Muscle of leg (tissue), 11 donors: ENCODE results near the gene MRI1. TPM values are rescaled to one million over a fixed set of nuclear protein-coding genes. Genes with fewer than 3 reads are reported as not detected.

ENCODE experiments used
- DNase-seq: peaks from one replicate; pipeline ENCODE4 v3.0.0; 2013
- H3K27ac ChIP-seq: one replicate; pipeline ENCODE4 v1.5.1; 2013; ENCODE audit warnings: mild to moderate bottlenecking, low read length, control low read depth
- H3K27me3 ChIP-seq: one replicate; pipeline ENCODE4 v1.6.1; 2013; ENCODE audit warnings: low read length; ENCODE audit not compliant: control insufficient read depth, insufficient read depth
- H3K36me3 ChIP-seq: one replicate; pipeline ENCODE4 v1.6.1; 2013; ENCODE audit warnings: low read length; ENCODE audit not compliant: control insufficient read depth, insufficient read depth
- H3K4me1 ChIP-seq: one replicate; pipeline ENCODE4 v1.6.1; 2013; ENCODE audit warnings: low read length; ENCODE audit not compliant: control insufficient read depth, insufficient read depth
- H3K4me3 ChIP-seq: one replicate; pipeline ENCODE4 v1.5.1; 2013; ENCODE audit warnings: low read length, control low read depth
- H3K9me3 ChIP-seq: replicated peaks from 2 replicates; pipeline ENCODE4 v1.6.1; 2013; ENCODE audit warnings: low read depth, low read length; ENCODE audit not compliant: control insufficient read depth
- WGBS: methylation state at CpG from one replicate; pipeline ENCODE4 v1.1.5; 2013; ENCODE audit warnings: missing lambda C conversion rate; ENCODE audit not compliant: insufficient coverage; 5-methylcytosine and 5-hydroxymethylcytosine counted together
- polyA plus RNA-seq, 8 donors: library from polyadenylated mRNA; unstranded; fragments of 120-200 nt; gene quantifications; one replicate each; pipeline versions ENCODE4 v1.2.1 to v1.2.3, GENCODE V29; 2013; ENCODE audit warnings: inconsistent platforms in 1 of 8, low replicate concordance in 1 of 8; ENCODE audit not compliant: insufficient read length in 8 of 8, insufficient read depth in 1 of 8
- total RNA-seq: library from RNA; stranded (reverse); fragments of 120-200 nt; gene quantifications from one replicate; pipeline ENCODE4 v1.2.4, GENCODE V29; 2013

Gene MRI1
- total and polyA plus RNA-seq, 9 donors: 15.6 to 27.9 (median 20.4) TPM

GRCh38 chr19:13803038-13803437, 38.7 kb downstream of the MRI1 start:
- H3K36me3 ChIP-seq: peaks cover 34% of the 10 kb centered on the region
- WGBS: 81% methylated on average over 5 of the region's 9 CpGs
- no peak overlapping the region for H3K27ac ChIP-seq

GRCh38 chr19:13804830-13805683, 40.7 kb downstream of the MRI1 start:
- peaks cover 45% of the 10 kb centered on the region for H3K36me3 ChIP-seq
- no peak overlapping the region for H3K4me3 ChIP-seq
- DNase-seq: no peak
- no peak overlapping the region for H3K27ac ChIP-seq
- H3K9me3 ChIP-seq: no peaks in the 10 kb centered on the region
- H3K4me1 ChIP-seq: no peaks in the 10 kb centered on the region
- no peaks in the 10 kb centered on the region for H3K27me3 ChIP-seq
- 68% methylated on average over 35 of the region's 35 CpGs for WGBS

More at GRCh38 chr19:13803038-13803437, 38.7 kb downstream of the MRI1 start:
- Histone ChIP-seq H3K9me3 (no peaks in the 10 kb centered on the region), H3K4me3 (no peak overlapping the region), H3K4me1 (no peaks in the 10 kb centered on the region), H3K27me3 (no peaks in the 10 kb centered on the region)
- no peak for DNase-seq

GRCh38 chr19:13806728-13807127, 42.4 kb downstream of the MRI1 start:
- H3K27ac ChIP-seq: no peak overlapping the region
- no peaks in the 10 kb centered on the region for H3K4me1 ChIP-seq
- WGBS: 96% methylated on average over 3 of the region's 3 CpGs
- DNase-seq: no peak
- H3K27me3 ChIP-seq: no peaks in the 10 kb centered on the region
- no peak overlapping the region for H3K4me3 ChIP-seq
- no peaks in the 10 kb centered on the region for H3K9me3 ChIP-seq
- peaks cover 43% of the 10 kb centered on the region for H3K36me3 ChIP-seq

GRCh38 chr19:13807421-13808021, 43.2 kb downstream of the MRI1 start:
- Histone ChIP-seq H3K4me3 (no peak overlapping the region), H3K27ac (no peak overlapping the region), H3K27me3 (no peaks in the 10 kb centered on the region), H3K9me3 (no peaks in the 10 kb centered on the region), H3K36me3 (peaks cover 43% of the 10 kb centered on the region), H3K4me1 (no peaks in the 10 kb centered on the region)
- DNase-seq: no peak
- 96% methylated on average over 2 of the region's 3 CpGs for WGBS

- 96% methylated on average over 28 of the region's 34 CpGs for WGBS
- Histone ChIP-seq H3K36me3 (peaks cover 47% of the 10 kb centered on the region), H3K27me3 (no peaks in the 10 kb centered on the region), H3K27ac (no peak overlapping the region), H3K4me3 (no peak overlapping the region), H3K9me3 (no peaks in the 10 kb centered on the region), H3K4me1 (no peaks in the 10 kb centered on the region)
- DNase-seq: no peak
Measured at GRCh38 chr19:13808856-13809255, 44.5 kb downstream of the MRI1 start.

- Histone ChIP-seq H3K36me3 (peaks cover 56% of the 10 kb centered on the region), H3K4me1 (no peaks in the 10 kb centered on the region), H3K4me3 (no peak overlapping the region), H3K9me3 (no peaks in the 10 kb centered on the region), H3K27me3 (no peaks in the 10 kb centered on the region), H3K27ac (no peak overlapping the region)
- DNase-seq: no peak
- 97% methylated on average over 8 of the region's 11 CpGs for WGBS
Measured at GRCh38 chr19:13812544-13812943, 48.2 kb downstream of the MRI1 start.

- WGBS: 100% methylated on average over 1 of the region's 2 CpGs
- H3K4me3 ChIP-seq: no peak overlapping the region
- H3K9me3 ChIP-seq: no peaks in the 10 kb centered on the region
- H3K36me3 ChIP-seq: peaks cover 53% of the 10 kb centered on the region
- DNase-seq: no peak
- no peak overlapping the region for H3K27ac ChIP-seq
- H3K27me3 ChIP-seq: no peaks in the 10 kb centered on the region
- no peaks in the 10 kb centered on the region for H3K4me1 ChIP-seq
Measured at GRCh38 chr19:13813147-13813546, 48.8 kb downstream of the MRI1 start.

- H3K9me3 ChIP-seq: no peaks in the 10 kb centered on the region
- H3K36me3 ChIP-seq: peaks cover 43% of the 10 kb centered on the region
- WGBS: 93% methylated on average over 14 of the region's 21 CpGs
- no peaks in the 10 kb centered on the region for H3K4me1 ChIP-seq
- no peaks in the 10 kb centered on the region for H3K27me3 ChIP-seq
- H3K27ac ChIP-seq: no peak overlapping the region
- no peak for DNase-seq
- no peak overlapping the region for H3K4me3 ChIP-seq
Measured at GRCh38 chr19:13814550-13814949, 50.2 kb downstream of the MRI1 start.

- no peaks in the 10 kb centered on the region for H3K27me3 ChIP-seq
- H3K27ac ChIP-seq: no peak overlapping the region
- H3K4me3 ChIP-seq: no peak overlapping the region
- no peak for DNase-seq
- WGBS: 38% methylated on average over 4 of the region's 11 CpGs
- no peaks in the 10 kb centered on the region for H3K9me3 ChIP-seq
- H3K4me1 ChIP-seq: no peaks in the 10 kb centered on the region
- H3K36me3 ChIP-seq: peaks cover 38% of the 10 kb centered on the region
Measured at GRCh38 chr19:13817018-13817614, 52.8 kb downstream of the MRI1 start.

- H3K36me3 ChIP-seq: peaks cover 35% of the 10 kb centered on the region
- WGBS: 39% methylated on average over 27 of the region's 35 CpGs
- no peak overlapping the region for H3K4me3 ChIP-seq
- no peaks in the 10 kb centered on the region for H3K9me3 ChIP-seq
- H3K27ac ChIP-seq: no peak overlapping the region
- H3K27me3 ChIP-seq: no peaks in the 10 kb centered on the region
- peaks cover 4% of the 10 kb centered on the region for H3K4me1 ChIP-seq
- no peak for DNase-seq
Measured at GRCh38 chr19:13817615-13818371, 53.5 kb downstream of the MRI1 start.
